Naive B cell (primary cell): ENCODE data around the gene TMEM120A. TPM values are rescaled to one million over a fixed set of nuclear protein-coding genes. Genes with fewer than 3 reads are reported as not detected.
"Not testable (repeated sequence)": the region's sequence is repeated elsewhere in the genome, so short reads cannot be mapped to it uniquely, and the experiment has no call there.

ENCODE experiments used
- ATAC-seq, 2 donors: fragments of 150-1000 bp; cut with Tn5 transposase; 2 replicates each; pipeline ENCODE4 v1.10.0; 2021; ENCODE audit warnings: low read depth in 2 of 2, mild to moderate bottlenecking in 2 of 2, moderate library complexity in 2 of 2
- DNase-seq: peaks from one replicate; pipeline ENCODE4 v3.0.0; 2022
- H3K27ac Mint-ChIP-seq, 6 donors: one replicate each; pipeline ENCODE4 v1.8.0; 2020 to 2022; ENCODE audit warnings: mild to moderate bottlenecking in 6 of 6, mixed read lengths in 6 of 6, moderate library complexity in 5 of 6, inconsistent platforms in 2 of 6
- H3K27me3 Mint-ChIP-seq, 3 donors: one replicate each; pipeline ENCODE4 v1.8.0; 2021 to 2022; ENCODE audit warnings: mixed read lengths in 3 of 3, mild to moderate bottlenecking in 1 of 3
- H3K36me3 Mint-ChIP-seq, 2 donors: one replicate each; pipeline ENCODE4 v1.8.0; 2020 to 2022; ENCODE audit warnings: mixed read lengths in 2 of 2, inconsistent platforms in 1 of 2, mild to moderate bottlenecking in 1 of 2
- H3K4me1 Mint-ChIP-seq, 3 donors: one replicate each; pipeline ENCODE4 v1.8.0; 2020 to 2022; ENCODE audit warnings: mixed read lengths in 3 of 3, inconsistent platforms in 1 of 3, mild to moderate bottlenecking in 1 of 3, moderate library complexity in 1 of 3
- H3K4me3 Mint-ChIP-seq, 8 donors: one replicate each; pipeline ENCODE4 v1.8.0; 2020 to 2022; ENCODE audit warnings: mild to moderate bottlenecking in 8 of 8, mixed read lengths in 8 of 8, moderate library complexity in 8 of 8, inconsistent platforms in 2 of 8
- H3K9me3 Mint-ChIP-seq, 7 donors: one replicate each; pipeline ENCODE4 v1.8.0; 2020 to 2022; ENCODE audit warnings: mixed read lengths in 7 of 7, mild to moderate bottlenecking in 5 of 7, inconsistent platforms in 2 of 7, moderate library complexity in 1 of 7
- polyA plus RNA-seq, 6 donors: library from polyadenylated mRNA; unstranded; fragments of 300-500 nt; fragmentation: Illumina TruSeq; gene quantifications; one replicate each; pipeline ENCODE4 v1.2.3, GENCODE V29; 2021; ENCODE audit warnings: low read depth in 6 of 6

TMEM120A gene
- polyA plus RNA-seq, 6 donors from 2014 or later, result 31.7 to 37.2 (median 35.2) TPM

DNA sequence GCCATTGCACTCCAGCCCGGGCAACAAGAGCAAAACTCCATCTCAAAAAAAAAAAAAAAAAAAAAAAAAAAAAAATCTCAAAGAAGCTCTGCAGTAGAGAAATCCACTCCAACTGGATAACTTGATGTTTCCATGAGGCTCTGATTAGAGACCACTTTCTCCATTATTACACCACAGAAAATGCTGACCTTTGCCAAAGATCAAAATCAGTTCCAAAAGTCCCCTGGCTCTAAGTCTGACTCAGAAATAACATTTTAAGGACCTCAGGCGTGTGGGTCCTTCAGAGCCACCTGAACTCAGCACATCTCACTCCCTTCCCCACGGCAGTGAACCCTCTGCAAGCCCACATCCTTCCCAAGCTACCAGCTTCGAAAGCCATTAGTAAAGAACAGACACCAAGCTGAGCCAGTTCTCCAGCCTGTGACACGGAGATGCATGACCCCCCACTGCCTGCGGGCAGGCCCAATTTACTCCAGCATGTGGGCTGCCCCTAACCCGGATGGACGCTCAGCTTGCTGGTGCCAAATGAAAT lies 13.8 kb upstream of the TMEM120A start:
- Mint-ChIP-seq H3K27ac (peak overlapping the region in 3 of 6 donors; percentile 9 to 86 (median 84)), H3K9me3 (no peaks in the 10 kb centered on the region), H3K4me1 (peaks cover 27 to 40% (median 37%) of the 10 kb centered on the region in 3 donors), H3K36me3 (peaks cover 0 to 8% of the 10 kb centered on the region in 2 donors), H3K27me3 (no peaks in the 10 kb centered on the region), H3K4me3 (peak overlapping the region in 3 of 8 donors; percentile 45 to 62 (median 53))
- no peak for DNase-seq
- no peak for ATAC-seq

DNA sequence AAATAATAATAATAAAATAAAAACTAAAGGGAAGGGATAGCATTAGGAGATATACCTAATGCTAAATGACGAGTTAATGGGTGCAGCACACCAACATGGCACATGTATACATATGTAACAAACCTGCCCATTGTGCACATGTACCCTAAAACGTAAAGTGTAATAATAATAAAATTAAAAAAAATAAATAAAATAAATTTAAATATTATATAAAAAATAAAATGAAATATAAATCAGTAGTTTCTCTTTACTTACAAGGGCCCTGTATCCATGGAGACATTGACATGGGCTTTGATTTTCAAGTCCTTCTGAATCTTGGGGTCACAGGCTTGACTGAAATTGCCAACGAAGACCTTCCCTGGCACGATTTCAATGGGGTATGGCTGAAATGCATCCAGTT lies 10.6 kb upstream of the TMEM120A start:
- not testable (repeated sequence) for H3K4me3 Mint-ChIP-seq, H3K27me3 Mint-ChIP-seq, ATAC-seq, H3K9me3 Mint-ChIP-seq, H3K36me3 Mint-ChIP-seq, H3K27ac Mint-ChIP-seq, DNase-seq
- peaks cover 17 to 20% (median 18%) of the 10 kb centered on the region in 3 donors for H3K4me1 Mint-ChIP-seq

DNA sequence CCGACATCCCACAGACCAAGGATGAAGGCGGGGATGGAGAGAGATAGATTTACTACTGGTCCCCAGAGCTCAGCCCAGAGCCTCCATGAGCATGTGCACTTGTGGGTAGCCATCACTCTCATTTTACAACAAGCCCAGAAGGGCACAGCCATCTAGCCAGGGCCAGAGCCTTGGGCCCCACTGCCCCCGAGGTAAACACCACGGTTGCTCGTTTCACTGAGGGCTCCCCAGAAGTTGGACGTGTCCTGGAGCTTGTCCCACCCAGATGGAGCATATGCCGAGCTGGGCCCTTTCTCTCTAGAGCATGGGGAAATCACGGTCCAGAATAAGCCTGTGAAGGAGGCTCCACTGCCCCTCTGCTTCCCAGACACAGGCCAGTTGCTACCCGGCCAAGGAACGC lies 9.0 kb upstream of the TMEM120A start:
- H3K27ac Mint-ChIP-seq, result no peak overlapping the region
- no peaks in the 10 kb centered on the region for H3K9me3 Mint-ChIP-seq
- no peaks in the 10 kb centered on the region for H3K27me3 Mint-ChIP-seq
- H3K36me3 Mint-ChIP-seq, result peaks cover 0 to 6% of the 10 kb centered on the region in 2 donors
- no peak for ATAC-seq
- H3K4me1 Mint-ChIP-seq, result peaks cover 1 to 3% (median 3%) of the 10 kb centered on the region in 3 donors
- no peak for DNase-seq
- no peak overlapping the region for H3K4me3 Mint-ChIP-seq

DNA sequence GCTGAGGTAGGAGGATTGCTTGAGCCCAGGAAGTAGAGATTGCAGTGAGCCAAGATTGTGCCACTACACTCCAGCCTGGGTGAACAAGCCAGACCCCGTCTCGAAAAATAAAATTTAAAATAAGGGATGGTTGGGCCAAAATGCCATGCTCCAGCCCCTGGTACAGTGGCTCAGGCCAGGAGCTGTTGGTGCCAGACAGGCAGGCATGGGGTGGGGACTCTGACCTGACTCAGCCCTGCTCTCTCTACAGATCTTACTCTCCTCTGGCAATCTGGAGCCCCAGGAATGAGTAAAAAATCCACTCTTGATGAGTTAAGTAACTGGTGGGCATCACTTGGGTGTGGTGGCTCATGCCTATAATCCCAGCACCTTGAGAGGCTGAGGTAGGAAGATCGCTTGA lies 8.4 kb upstream of the TMEM120A start:
- Mint-ChIP-seq H3K4me3 (no peak overlapping the region), H3K4me1 (no peaks in the 10 kb centered on the region), H3K36me3 (peaks cover 0 to 6% of the 10 kb centered on the region in 2 donors), H3K27ac (peak overlapping the region in 2 of 6 donors; percentile 41 to 59), H3K9me3 (no peaks in the 10 kb centered on the region), H3K27me3 (no peaks in the 10 kb centered on the region)
- no peak for ATAC-seq
- no peak for DNase-seq

DNA sequence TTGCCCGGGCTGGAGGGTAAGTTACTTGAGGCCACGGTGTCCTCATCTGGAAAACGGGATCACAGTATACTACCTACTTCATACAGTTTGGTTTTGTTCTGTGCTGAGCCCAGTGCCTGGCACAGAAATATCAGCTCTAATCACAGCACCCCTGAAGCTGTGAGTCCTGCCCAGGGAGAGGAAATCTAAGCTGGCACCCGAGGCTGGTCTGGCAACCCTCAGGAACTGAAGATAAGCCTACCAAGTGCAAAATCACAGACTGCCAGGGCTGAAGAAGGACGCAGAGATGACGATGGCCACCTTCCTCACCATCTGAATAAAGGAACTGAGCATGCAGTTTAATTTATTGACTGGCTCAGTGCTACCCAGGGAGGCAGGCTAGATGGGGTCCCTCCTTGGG lies 7.7 kb upstream of the TMEM120A start:
- H3K27me3 Mint-ChIP-seq, result no peaks in the 10 kb centered on the region
- no peak overlapping the region for H3K4me3 Mint-ChIP-seq
- peaks cover 0 to 6% of the 10 kb centered on the region in 2 donors for H3K36me3 Mint-ChIP-seq
- DNase-seq (no peak), ATAC-seq (no peak)
- peaks cover 4 to 5% (median 5%) of the 10 kb centered on the region in 3 donors for H3K4me1 Mint-ChIP-seq
- no peaks in the 10 kb centered on the region for H3K9me3 Mint-ChIP-seq
- peak overlapping the region in 1 of 6 donors; percentile 41 for H3K27ac Mint-ChIP-seq

DNA sequence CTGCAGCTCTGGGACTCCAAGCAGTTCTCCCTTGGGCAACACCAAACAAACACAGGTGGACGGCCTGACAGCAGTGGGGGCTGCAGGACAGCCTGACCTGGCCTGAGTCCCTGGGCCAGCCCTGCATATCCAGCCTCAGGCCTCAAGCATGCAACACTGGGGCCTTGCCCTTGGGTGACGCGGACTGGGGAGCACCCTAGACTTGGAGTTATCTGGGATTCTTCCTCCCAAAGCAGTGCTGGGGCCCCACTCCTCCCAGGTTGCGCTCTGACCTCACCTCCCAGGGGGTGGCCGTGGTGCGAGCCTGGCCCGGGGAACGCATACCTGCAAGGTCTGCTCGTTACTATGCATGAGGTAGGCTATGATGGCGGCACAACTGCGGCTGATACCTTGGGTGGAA lies 6.2 kb upstream of the TMEM120A start:
- no peak for ATAC-seq
- Mint-ChIP-seq H3K4me3 (no peak overlapping the region), H3K27me3 (no peaks in the 10 kb centered on the region), H3K36me3 (peaks cover 0 to 4% of the 10 kb centered on the region in 2 donors), H3K4me1 (peaks cover 9 to 20% (median 13%) of the 10 kb centered on the region in 3 donors), H3K9me3 (no peaks in the 10 kb centered on the region), H3K27ac (no peak overlapping the region)
- no peak for DNase-seq

DNA sequence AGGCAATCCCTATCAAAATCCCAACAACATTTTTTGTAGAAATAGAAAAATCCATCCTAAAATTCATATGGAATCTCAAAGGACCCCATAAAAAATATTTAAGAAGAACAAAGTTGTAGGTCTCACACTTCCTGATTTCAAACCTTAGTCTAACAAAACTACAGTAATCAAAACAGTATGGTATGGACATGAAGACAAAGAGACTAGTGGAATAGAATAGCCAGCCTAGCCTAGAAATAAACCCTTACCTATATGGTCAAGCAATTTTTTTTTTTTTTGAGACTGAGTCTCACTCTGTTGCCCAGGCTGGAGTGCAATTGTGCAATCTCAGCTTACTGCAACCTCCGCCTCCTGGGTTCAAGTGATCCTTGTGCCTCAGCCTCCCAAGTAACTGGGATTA lies 3.6 kb upstream of the TMEM120A start:
- no peaks in the 10 kb centered on the region for H3K27me3 Mint-ChIP-seq
- H3K27ac Mint-ChIP-seq, result no peak overlapping the region
- DNase-seq (no peak), ATAC-seq (no peak)
- peaks cover 9 to 29% (median 22%) of the 10 kb centered on the region in 3 donors for H3K4me1 Mint-ChIP-seq
- H3K9me3 Mint-ChIP-seq, result no peaks in the 10 kb centered on the region
- no peaks in the 10 kb centered on the region for H3K36me3 Mint-ChIP-seq
- H3K4me3 Mint-ChIP-seq, result no peak overlapping the region

DNA sequence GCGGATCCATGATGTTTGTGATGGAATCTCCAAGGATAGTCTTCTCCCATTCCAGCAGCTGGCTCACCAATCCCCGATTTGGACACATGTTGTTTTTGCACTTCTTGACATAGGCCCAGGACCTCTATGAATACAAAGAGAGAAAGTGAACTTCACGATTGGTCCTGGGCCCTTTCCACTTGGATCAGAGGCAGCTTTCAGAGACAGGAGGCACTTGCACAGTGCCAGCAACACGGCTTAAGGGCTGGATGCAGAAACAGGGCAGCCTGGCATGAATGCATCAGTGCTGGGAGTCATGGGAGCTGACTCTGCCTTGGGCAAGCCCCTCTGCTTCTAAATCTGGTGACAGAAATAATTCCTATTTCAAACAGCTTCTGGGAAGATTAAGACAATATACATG lies 2.1 kb upstream of the TMEM120A start:
- Mint-ChIP-seq H3K4me1 (peaks cover 9 to 31% (median 22%) of the 10 kb centered on the region in 3 donors), H3K36me3 (no peaks in the 10 kb centered on the region), H3K4me3 (peak overlapping the region in 4 of 8 donors; percentile 18 to 76 (median 38)), H3K27me3 (no peaks in the 10 kb centered on the region), H3K27ac (peak overlapping the region in 1 of 6 donors; percentile 71), H3K9me3 (no peaks in the 10 kb centered on the region)
- DNase-seq, result no peak
- no peak for ATAC-seq

DNA sequence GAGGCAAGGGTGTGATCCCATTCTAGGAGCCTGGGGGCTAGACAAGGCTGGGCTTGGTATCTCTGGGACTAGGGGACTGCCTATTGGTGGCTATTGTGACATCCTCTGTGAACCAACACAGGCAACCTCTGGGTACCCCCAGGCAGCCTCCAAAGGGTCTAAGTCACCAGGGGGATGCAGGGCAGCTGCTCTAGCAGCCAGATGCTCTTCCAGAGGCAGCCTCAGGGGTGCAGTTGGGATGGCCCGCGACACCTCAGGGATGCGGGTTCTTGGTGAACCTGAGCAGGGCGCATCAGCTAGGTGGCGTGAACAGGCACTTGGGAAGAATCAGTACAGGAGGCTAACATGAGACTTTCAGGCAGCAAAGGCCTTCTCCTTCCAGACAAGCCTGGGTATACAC lies 1.6 kb upstream of the TMEM120A start:
- Mint-ChIP-seq H3K36me3 (no peaks in the 10 kb centered on the region), H3K27ac (no peak overlapping the region), H3K9me3 (no peaks in the 10 kb centered on the region), H3K4me3 (peak overlapping the region in 7 of 8 donors; percentile 27 to 80 (median 75)), H3K4me1 (peaks cover 11 to 34% (median 23%) of the 10 kb centered on the region in 3 donors), H3K27me3 (no peaks in the 10 kb centered on the region)
- DNase-seq (no peak), ATAC-seq (no peak)

DNA sequence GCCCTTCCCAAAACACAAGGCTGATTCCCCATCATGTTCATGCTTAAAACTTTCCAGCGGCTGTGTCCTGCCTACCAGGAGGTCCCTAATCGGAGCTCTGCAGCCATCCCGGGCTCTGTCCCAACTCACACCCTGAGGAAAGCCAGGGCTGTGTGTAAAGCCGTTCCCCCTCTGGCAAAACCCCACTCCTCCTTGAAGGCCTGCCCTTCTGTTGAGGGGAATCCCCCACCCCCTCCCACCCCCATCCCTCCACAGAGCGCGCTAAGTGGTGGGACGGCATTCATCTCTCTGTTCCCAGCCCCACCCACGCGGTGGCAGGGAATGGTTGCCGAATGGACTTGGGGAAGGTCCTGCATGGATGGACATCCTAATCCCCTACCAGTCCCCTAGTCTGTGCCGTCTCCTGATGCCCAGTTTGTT lies 667 bp upstream of the TMEM120A start:
- H3K9me3 Mint-ChIP-seq, result no peaks in the 10 kb centered on the region
- peak overlapping the region in 2 of 6 donors; percentile 47 to 73 for H3K27ac Mint-ChIP-seq
- peak overlapping the region; percentile 68 to 81 (median 76) for H3K4me3 Mint-ChIP-seq
- no peak for DNase-seq
- H3K4me1 Mint-ChIP-seq, result peaks cover 18 to 43% (median 32%) of the 10 kb centered on the region in 3 donors
- H3K27me3 Mint-ChIP-seq, result no peaks in the 10 kb centered on the region
- no peak for ATAC-seq
- no peaks in the 10 kb centered on the region for H3K36me3 Mint-ChIP-seq

DNA sequence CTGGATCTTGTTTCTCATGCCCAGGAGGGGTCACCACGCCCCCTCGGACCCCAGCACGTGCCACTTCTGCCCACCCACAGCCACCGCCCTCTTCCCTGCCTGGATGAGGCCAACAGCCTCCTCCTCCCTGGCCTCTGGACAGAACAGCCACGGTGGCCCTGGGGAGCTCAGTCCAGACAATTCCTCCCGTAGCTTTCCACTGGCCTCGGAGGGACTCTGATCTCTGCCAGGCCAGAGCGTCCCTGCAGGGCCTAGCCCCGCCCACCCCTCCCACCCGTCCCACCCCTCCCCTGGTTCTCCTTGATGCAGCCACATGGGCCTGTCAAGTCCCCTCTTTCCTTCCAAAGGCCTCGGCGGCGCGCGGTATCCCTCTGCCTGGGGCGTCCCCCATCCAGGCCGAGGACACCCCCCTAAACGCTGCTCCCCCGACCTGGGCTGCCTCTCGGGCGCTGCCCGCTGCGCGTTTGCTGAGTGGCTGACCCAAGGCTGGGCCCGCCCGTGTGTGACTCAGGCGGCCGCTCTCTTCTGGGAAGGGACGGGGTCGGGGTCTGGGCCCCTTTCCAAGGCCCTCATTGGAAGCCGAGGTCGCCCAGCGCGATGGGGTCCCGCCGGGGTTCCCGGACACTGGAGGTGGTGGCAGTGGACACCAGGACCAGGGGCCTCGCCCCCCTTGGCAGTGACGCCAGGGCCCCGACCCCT lies 557 bp downstream of the TMEM120A start:
- ATAC-seq, result peak; percentile 15
- no peaks in the 10 kb centered on the region for H3K36me3 Mint-ChIP-seq
- peaks cover 27 to 50% (median 42%) of the 10 kb centered on the region in 3 donors for H3K4me1 Mint-ChIP-seq
- H3K27ac Mint-ChIP-seq, result peak overlapping the region in 2 of 6 donors; percentile 38 to 73
- no peaks in the 10 kb centered on the region for H3K27me3 Mint-ChIP-seq
- peak; percentile 7 for DNase-seq
- H3K4me3 Mint-ChIP-seq, result peak overlapping the region; percentile 68 to 91 (median 79)
- H3K9me3 Mint-ChIP-seq, result no peaks in the 10 kb centered on the region

DNA sequence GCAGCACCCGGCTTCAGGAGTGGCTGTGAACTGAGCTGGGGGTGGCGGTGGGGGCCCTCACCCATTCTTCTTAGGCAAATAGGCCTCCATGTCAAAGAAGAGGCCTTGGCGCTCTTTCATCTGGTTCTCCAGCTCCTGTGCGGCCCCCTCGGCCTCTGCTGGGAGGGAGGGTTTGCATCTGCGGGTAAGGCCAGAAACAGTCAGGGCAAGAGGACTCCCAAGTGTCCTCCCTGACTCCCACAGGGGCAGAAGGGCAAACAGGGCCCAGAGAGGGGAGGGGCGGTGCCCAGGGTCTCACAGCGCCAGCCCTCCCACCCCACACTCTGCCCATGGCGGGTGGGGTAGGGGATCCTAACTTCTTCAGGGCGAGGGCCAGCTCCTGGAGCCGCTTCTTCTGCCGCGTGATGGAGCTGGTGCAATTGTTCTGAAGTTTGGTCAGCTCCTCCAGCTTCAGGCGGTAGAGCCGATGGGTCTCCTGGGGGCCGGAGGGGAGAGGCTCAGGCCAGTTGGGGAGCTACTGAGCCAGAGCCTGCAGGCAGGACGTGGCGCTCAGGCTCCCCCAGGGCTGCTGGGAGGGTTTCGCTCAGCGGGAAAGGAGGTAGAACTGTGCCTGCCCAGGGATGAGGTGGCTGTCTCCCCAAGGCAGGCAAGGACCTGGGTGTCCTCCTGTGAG lies 2.2 kb downstream of the TMEM120A start:
- Mint-ChIP-seq H3K4me1 (peaks cover 25 to 51% (median 38%) of the 10 kb centered on the region in 3 donors), H3K9me3 (no peaks in the 10 kb centered on the region), H3K27ac (no peak overlapping the region), H3K4me3 (peak overlapping the region in 6 of 8 donors; percentile 21 to 78 (median 72)), H3K27me3 (no peaks in the 10 kb centered on the region), H3K36me3 (peaks cover 0 to 5% of the 10 kb centered on the region in 2 donors)
- ATAC-seq (no peak), DNase-seq (no peak)

DNA sequence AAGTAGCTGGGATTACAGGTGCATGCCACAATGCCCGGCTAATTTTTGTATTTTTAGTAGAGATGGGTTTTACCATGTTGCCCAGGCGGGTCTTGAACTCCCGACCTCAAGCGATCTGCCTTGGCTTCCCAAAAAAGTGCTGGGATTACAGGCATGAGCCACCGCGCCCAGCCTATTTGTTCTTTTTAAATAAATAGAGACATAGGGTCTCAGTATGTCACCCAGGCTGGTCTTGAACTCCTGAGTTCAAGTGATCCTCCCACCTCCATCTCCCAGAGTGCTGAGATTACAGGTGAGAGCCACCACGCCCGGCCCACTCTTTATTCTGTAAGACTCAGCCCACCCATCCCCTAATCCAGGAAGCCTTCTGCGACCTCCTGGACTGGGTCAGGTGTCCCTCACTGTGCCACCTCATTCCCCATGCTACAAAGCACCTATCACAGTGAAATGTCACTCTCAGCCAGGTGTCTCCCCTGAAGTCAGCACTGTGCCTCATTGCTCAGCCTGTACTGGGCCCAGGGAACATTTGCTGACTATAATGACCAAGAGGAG lies 2.8 kb downstream of the TMEM120A start:
- H3K4me1 Mint-ChIP-seq, result peaks cover 21 to 45% (median 33%) of the 10 kb centered on the region in 3 donors
- H3K9me3 Mint-ChIP-seq, result no peaks in the 10 kb centered on the region
- H3K4me3 Mint-ChIP-seq, result peak overlapping the region in 4 of 8 donors; percentile 12 to 71 (median 32)
- DNase-seq (no peak), ATAC-seq (no peak)
- H3K36me3 Mint-ChIP-seq, result peaks cover 0 to 11% of the 10 kb centered on the region in 2 donors
- H3K27me3 Mint-ChIP-seq, result no peaks in the 10 kb centered on the region
- no peak overlapping the region for H3K27ac Mint-ChIP-seq
